Measurements from ENCODE around the gene MRPS24. TPM values are rescaled to one million over a fixed set of nuclear protein-coding genes. Genes with fewer than 3 reads are reported as not detected.
"Not testable (repeated sequence)": the region's sequence is repeated elsewhere in the genome, so short reads cannot be mapped to it uniquely, and the experiment has no call there.

Gene MRPS24
- total RNA-seq, 4 donors from 2014 or later, result 22.8 to 110 (median 73.4) TPM

GRCh38 chr7:43838201-43838658 lies 31.1 kb downstream of the MRPS24 start:
- H3K4me1 ChIP-seq, result peaks cover 0 to 12% (median 2%) of the 10 kb centered on the region in 4 donors
- 32 to 69% methylated on average over 3 to 9 of the region's 9 CpGs for WGBS, 2 donors (ENCODE audit: low coverage in 1 of 2)
- in situ Hi-C loops (cut with MboI; ENCODE audit: low pct_ligation_motif_present in 1 of 4, low pct_unique_long_range_greater_than_20kb in 1 of 4, low sequenced_read_pairs in 3 of 4), result loop anchor here (5.0 to 25.0 kb wide), 8 partner anchors 101 to 903 kb away; partner anchors contain the start of genes STK17A (in 3 of the 4), MRPL32 (in 2 of the 4), PSMA2 (in 2 of the 4) and COA1 (in 1 of the 4)
- H3K27me3 ChIP-seq, result peaks cover 2% of the 10 kb centered on the region
- no peaks in the 10 kb centered on the region for H3K36me3 ChIP-seq
- H3K9me3 ChIP-seq, result no peaks in the 10 kb centered on the region
- H3K4me3 ChIP-seq, result peak overlapping the region in 1 of 4 donors; percentile 33
- TF ChIP-seq POLR2AphosphoS5 (IDR thresholded peaks at IDR 0.05) (no peak), POLR2A (IDR thresholded peaks at IDR 0.05) (no peak), EP300 (IDR thresholded peaks at IDR 0.05; ENCODE audit: low read depth) (no peak), CTCF (IDR thresholded peaks at IDR 0.05) (no peak)
- intact Hi-C loops (cut with DNase I; ENCODE audit: low total_unique reads), result loop anchor here (2.0 to 10.0 kb wide), 2 partner anchors 113 to 255 kb away; partner anchors contain the start of genes COA1 and STK17A
- H3K27ac ChIP-seq, result peak overlapping the region in 1 of 4 donors; percentile 17
- DNase-seq, result no peak

- peaks cover 3% of the 10 kb centered on the region for H3K27me3 ChIP-seq
- H3K4me1 ChIP-seq, result peaks cover 0 to 12% (median 2%) of the 10 kb centered on the region in 4 donors
- intact Hi-C loops (cut with DNase I; ENCODE audit: low total_unique reads), result loop anchor here (5.0 to 10.0 kb wide), 2 partner anchors 110 to 262 kb away; partner anchors contain the start of gene COA1
- DNase-seq, result no peak
- TF ChIP-seq CTCF (IDR thresholded peaks at IDR 0.05) (no peak), POLR2A (IDR thresholded peaks at IDR 0.05) (no peak), EP300 (IDR thresholded peaks at IDR 0.05; ENCODE audit: low read depth) (no peak), POLR2AphosphoS5 (IDR thresholded peaks at IDR 0.05) (no peak)
- H3K36me3 ChIP-seq, result no peaks in the 10 kb centered on the region
- 53 to 54% methylated on average over 5 to 8 of the region's 8 CpGs for WGBS, 2 donors (ENCODE audit: low coverage in 1 of 2)
- H3K27ac ChIP-seq, result no peak overlapping the region
- in situ Hi-C loops (cut with MboI; ENCODE audit: low pct_ligation_motif_present in 1 of 4, low pct_unique_long_range_greater_than_20kb in 1 of 4, low sequenced_read_pairs in 3 of 4), result loop anchor here (5.0 to 25.0 kb wide), 8 partner anchors 97 to 900 kb away; partner anchors contain the start of genes STK17A (in 3 of the 4), MRPL32 (in 2 of the 4), PSMA2 (in 2 of the 4) and COA1 (in 1 of the 4)
- no peaks in the 10 kb centered on the region for H3K9me3 ChIP-seq
- peak overlapping the region in 3 of 4 donors; percentile 5 to 32 (median 11) for H3K4me3 ChIP-seq
Observed at GRCh38 chr7:43834463-43835251, 34.7 kb downstream of the MRPS24 start.

- in situ Hi-C loops (cut with MboI; ENCODE audit: low pct_ligation_motif_present in 1 of 4, low pct_unique_long_range_greater_than_20kb in 1 of 4, low sequenced_read_pairs in 3 of 4), result loop anchor here (10.0 to 25.0 kb wide), 7 partner anchors 94 to 896 kb away; partner anchors contain the start of genes MRPL32 (in 2 of the 4), PSMA2 (in 2 of the 4), STK17A (in 2 of the 4) and COA1 (in 1 of the 4)
- not testable (repeated sequence) for H3K9me3 ChIP-seq, DNase-seq, H3K27me3 ChIP-seq, H3K27ac ChIP-seq, H3K36me3 ChIP-seq, H3K4me3 ChIP-seq, H3K4me1 ChIP-seq
- intact Hi-C loops (cut with DNase I; ENCODE audit: low total_unique reads), result loop anchor here (5.0 to 10.0 kb wide), 2 partner anchors 106 to 259 kb away; partner anchors contain the start of gene COA1
Observed at GRCh38 chr7:43830917-43831316, 38.4 kb downstream of the MRPS24 start.

- in situ Hi-C loops (cut with MboI; ENCODE audit: low pct_ligation_motif_present in 1 of 4, low pct_unique_long_range_greater_than_20kb in 1 of 4, low sequenced_read_pairs in 3 of 4) (loop anchor here in 3 of 4 donors (25.0 kb wide), 5 partner anchors 88 to 888 kb away; partner anchors contain the start of genes STK17A (in 2 of the 3), COA1 (in 1 of the 3), MRPL32 (in 1 of the 3) and PSMA2 (in 1 of the 3)), intact Hi-C loops (cut with DNase I; ENCODE audit: low total_unique reads) (no loop called here)
- no peak for TF ChIP-seq EP300 (IDR thresholded peaks at IDR 0.05; ENCODE audit: low read depth)
- no peak for TF ChIP-seq CTCF (IDR thresholded peaks at IDR 0.05)
- no peak for TF ChIP-seq POLR2A (IDR thresholded peaks at IDR 0.05)
- TF ChIP-seq POLR2AphosphoS5 (IDR thresholded peaks at IDR 0.05), result no peak
- H3K36me3 ChIP-seq, result no peaks in the 10 kb centered on the region
- H3K4me1 ChIP-seq, result peaks cover 0 to 7% (median 0%) of the 10 kb centered on the region in 4 donors
- WGBS, 2 donors (ENCODE audit: low coverage in 1 of 2), result 33 to 47% methylated on average over 4 to 5 of the region's 5 CpGs
- peaks cover 6% of the 10 kb centered on the region for H3K27me3 ChIP-seq
- H3K4me3 ChIP-seq, result no peak overlapping the region
- no peak overlapping the region for H3K27ac ChIP-seq
- no peaks in the 10 kb centered on the region for H3K9me3 ChIP-seq
- DNase-seq, result no peak
Observed at GRCh38 chr7:43825391-43825808, 43.9 kb downstream of the MRPS24 start.

Measured in transverse colon (tissue), 4 donors.